Hypothalamus (tissue), 51 donors: ENCODE data around the gene SP3.

Experiments used
- DNase-seq, 51 donors: peaks; one replicate each; lab custom pipeline; 2025; lab: John Stamatoyannopoulos, UW

Gene SP3

DNA sequence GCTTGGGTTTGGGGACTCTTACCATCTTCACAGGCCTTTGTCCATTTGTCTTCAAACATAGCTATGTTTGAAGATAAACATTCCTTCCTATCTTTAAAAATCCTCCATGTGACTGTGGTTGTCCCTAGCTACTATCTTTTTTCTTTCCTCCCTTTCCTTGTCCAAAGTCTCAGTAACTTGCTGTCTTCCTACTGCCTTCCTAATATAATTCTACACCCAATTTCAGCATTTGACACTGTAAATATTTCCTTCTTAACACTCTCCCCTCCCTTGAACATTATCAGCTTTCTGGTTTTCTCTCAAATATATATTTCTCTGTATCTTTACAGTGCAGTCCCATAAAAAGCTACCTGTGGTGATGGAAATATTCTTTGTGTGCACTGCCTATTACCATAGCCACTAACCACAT, 5.3 kb upstream of the SP3 start:
- DNase-seq, result no peak

DNA sequence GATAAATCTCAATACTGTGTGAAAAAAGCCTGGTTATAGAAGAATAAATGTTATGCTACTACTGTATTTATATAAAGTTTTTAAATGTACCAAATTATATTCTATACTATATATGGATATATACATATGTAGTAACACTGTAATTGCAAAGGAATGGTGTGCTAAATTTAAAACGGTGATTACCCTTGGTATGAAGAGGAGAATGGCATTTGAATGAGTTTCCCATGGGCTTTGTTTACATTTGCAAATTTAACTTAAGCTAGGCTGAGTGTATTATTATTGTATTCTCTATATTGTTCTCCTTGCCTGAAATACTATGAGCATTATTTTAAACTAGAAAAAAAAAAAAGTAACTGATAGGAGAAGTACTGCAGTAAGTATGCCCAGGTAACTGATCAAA, 4.7 kb upstream of the SP3 start:
- no peak for DNase-seq

DNA sequence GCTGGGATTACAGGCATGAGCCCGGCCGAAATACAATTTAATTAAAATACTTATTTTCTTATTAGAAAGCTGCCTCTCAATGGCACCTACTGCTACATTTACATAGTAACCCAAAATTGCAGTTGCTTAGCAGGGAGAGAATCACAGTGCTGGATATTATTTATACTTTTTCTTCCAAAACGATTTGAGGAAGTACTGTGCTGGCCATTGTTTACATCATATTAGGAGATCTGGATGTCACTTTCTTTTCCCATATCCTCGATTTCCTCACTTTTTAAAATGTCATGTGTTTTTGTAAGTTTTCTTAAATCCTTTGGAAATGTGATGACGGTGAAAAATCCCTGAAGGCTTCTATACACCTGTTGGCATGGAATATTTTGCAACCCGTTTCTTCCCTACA, 3.4 kb upstream of the SP3 start:
- DNase-seq, result no peak

DNA sequence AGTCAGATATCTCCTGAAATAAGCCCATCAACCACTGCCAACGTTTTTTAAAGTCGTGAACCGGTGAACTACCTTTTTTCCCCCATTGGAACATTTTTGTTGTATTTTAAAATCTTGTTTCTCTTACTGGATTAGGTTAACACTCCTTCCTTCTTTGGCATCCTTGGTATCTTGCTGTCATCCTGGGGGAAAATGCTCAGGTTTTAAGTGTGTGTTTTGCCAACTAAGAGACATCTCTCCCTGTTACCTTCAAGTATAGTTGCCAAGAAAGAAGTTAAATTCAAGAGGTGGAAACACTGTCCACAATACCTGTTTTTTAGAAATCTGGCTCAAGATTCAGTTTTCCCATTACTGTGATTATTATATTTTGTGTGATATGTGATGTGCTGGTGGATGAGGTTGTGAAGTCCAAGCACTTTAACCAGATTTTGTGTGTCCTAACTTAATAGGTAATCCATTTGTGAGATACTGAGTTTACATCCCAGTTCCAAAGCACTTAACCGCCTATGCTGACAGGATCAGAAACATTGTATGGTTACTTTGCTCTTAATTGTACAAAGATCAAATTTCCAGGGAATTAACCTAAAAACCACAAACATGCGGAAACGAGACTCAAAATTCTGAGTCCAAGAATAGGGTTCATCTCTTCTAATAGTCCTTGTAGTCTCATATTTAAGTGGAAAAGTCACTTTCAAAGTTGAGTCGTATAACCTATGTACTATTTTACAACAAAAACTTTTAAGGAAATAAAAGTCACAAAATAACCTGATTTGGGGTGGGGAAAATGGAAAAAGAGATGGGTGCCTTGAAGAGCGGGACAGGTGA, 1.3 kb upstream of the SP3 start:
- DNase-seq, result no peak

DNA sequence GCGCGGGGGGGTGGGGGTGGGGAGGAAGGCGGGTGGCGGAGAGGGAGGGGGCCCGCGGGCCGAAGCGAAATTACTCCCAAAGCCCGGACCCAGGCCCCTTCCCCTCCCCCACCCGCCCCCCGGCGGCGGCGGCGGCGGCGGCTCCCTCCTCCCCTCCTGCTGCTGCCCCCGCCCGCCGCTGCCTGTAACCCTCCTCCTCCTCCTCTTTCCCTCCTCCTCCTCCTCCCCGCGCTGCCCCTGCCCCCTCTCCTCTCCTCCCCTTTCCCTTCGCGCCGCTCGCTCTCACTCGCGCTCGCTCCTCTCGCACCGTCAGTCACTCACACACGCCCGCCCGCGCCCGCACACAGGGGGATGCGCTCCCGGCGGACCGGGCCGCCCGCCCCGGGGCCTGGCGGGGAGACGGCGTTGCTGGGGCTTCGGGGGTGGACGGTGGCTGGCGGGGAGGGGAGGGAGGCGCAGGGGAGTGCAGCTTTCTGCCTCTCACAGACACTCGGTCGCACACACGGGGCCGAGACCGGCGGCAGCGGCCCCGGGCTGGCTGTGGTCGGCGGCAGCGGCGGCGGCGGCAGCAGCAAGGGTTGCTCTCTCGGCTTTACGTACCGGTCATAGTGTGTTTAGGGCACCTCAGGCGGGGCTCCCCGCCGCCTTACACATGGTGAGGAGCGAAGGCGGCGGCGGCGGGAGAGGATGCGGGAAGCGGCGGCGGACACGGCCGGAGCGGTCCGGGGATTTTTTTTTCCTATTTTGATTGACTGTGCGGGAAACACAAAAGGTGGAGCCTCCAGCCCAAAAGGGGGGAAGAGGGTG, 405 bp downstream of the SP3 start:
- DNase-seq, result peak in 50 of 51 donors; percentile 33 to 90 (median 78)

DNA sequence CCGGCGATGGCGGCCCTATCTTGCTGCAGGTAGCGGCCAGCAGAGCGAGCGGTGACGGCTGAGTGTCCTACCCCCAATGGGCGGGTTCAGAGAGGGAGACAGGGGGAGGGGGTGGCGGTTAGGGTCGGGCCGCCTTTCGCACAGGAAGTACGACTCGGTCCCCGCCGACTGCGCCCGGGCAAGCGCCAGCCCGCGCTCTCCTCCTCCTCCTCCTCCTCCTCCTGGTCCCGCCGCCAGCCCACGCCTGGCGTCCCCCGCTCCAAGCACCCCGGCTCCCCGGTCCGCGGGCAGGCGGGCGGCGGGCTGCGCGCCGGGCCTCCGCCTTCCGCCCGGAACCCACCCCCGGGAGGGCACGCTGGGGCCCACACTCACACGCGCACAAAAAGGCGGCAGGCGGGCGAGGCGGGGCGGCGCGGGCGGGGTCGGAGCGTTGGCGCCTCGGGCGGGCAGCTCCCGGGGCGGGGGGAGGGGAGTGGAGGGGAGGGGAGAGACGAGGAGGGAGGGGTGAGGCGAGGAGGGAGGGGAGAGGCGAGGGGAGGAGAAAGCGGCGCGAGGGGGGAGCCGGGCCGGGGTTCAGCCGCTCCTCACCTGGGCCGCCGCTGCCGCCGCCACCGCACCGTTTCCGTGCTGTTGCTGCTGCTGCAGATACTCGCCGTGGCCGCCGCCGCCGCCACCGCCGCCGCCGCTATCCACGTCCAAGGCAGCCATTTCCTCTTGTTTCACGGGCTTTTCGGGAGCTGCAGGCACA, 1.2 kb downstream of the SP3 start:
- peak; percentile 60 to 96 (median 89) for DNase-seq

DNA sequence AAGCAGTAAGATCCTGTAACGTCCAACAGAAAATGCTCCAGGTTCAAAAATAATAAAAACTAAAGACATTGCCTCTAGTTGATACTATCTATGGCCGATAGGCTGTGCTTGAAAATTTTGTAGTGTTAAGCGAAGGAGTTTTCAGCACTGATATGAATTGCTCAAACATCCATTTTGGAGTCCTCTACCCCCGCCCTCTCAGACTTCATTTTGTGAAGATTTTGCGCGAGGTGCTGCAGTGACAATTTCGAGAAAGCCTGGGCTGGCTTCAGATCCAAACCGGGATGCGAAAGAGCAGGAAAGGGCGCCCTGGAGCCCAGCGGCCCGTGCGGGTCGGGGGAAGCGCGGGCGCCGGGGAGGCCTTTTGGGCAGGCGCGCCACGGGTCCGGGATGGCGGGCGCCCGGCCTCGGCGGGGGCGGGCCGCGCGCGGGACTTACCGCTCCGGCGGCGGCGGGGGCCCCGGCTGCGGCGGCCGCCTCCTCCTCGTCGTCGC, 1.8 kb downstream of the SP3 start:
- DNase-seq, result peak in 17 of 51 donors; percentile 32 to 87 (median 56)

DNA sequence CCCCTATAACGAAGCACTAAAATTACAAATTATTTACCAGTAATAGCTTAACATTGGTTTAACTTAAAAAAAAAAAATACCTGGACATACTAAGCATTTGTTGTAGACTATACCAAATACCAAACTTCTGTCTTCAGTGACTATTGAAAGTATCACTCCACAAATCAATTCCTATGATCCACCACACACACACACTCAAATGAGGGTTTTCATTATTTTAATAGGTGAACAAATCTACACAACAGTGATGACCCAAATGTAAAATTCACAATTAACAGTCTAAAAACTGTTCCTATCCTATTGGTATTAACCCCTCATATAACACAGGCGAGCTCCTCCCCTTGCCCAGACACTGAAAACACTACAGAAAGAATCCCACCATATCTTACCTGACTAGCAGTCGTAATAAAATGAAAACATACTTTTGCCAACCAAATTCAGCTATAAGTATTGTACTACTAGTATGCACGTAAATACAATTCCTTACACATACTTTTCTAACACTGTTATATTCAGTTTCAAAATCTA, 2.5 kb downstream of the SP3 start:
- DNase-seq, result no peak

DNA sequence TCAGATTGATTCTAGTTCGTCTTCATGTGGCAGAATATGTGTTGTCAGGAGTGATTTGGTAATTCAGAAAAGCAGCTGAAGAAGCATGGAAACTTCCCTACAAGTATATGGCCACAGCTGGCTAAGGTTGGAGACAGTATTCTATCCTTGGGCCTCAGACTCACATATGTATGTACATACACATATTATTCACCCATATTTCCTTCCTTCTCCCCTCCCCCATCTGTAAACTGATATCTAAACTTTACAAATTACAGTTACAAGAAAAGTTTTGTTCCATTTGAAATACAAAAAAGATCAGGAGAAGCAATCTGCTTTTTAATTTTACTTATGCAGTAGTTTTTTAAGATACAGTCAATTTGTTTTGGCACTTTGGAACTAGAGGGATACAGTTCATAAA, 3.1 kb downstream of the SP3 start:
- DNase-seq, result no peak

DNA sequence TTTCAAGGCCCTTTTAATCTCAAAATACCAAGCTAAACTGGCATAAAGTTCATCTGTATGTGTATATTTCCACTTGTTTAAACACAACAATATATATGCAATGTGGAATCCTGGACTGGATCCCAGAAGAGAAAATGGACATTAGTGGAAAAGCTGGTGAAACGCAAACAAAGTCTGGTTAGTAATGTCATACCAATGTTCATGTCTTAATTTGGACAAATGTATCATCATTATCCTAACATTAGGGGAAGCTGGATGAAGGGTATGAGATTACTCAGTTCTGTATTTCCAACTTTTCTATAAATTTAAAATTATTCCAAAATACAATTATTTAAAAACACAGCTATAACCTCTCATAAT, 3.8 kb downstream of the SP3 start:
- no peak for DNase-seq

DNA sequence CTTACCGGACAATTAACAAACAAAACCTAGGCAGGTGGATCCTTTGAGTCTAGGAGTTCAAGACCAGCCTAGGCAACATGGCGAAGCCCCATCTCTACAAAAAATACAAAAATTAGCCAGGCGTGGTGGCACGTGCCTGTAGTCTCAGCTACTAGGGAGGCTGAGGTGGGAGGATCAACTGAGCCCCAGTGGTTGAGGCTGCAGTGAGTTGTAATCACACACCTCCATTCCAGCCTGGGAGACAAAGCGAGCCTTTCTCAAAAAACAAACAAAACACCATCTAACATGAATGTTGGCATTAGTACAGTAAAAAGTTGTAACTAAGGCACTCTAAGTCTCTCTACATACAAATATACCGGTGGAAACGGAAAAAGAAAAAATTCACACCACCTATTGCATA, 5.3 kb downstream of the SP3 start:
- DNase-seq, result no peak

DNA sequence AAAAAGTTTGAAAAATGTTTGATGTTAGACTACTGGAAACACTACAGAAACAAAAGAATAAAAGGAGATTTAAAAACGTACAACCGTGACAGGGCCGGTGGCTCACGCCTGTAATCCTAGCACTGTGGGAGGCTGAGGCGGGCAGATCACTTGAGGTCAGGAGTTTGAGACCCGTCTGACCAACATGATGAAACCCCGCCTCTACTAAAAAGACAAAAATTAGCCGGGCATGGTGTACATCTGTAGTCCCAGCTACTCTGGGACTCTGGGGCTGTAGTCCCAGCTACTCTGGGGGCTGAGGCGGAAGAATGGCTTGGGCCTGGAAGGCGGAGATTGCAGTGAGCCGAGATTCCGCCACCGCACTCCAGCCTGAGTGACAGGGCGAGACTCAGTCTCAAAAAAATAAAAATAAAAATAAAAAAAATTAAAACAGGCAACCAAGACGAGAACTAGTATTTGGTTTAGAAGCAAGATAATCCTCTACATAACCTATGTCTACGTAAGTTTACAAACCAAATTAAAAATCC, 5.8 kb downstream of the SP3 start:
- no peak for DNase-seq

DNA sequence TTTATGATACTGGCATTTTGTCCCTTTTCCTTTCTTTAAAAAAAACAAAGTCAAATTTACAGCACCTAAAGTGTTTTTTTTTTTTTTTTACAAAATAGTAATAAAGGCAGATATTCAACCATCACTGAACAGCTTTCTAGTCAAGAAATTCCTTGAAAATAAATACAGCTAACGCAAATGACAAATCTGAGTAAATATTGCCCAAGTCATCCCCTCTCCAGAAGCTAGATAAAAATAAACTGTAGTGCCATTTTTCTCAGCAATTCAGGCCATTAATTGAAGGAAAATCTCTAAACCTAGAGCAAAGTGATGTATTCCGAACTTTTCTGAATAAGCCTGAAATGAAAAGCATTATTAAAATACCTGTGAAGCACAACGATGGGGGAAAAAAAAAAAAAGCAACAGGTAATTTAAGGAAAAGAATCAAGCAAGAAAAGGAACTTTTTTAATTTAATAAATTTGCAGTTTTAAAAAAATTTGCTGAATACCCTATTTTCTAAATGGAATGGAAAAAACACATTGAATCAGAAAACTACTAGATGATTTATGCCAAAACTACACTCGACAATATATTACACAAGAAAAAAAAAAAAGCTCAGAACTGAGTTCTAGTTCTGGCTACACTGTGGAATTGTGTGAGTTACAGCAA, 6.9 kb downstream of the SP3 start:
- no peak for DNase-seq

DNA sequence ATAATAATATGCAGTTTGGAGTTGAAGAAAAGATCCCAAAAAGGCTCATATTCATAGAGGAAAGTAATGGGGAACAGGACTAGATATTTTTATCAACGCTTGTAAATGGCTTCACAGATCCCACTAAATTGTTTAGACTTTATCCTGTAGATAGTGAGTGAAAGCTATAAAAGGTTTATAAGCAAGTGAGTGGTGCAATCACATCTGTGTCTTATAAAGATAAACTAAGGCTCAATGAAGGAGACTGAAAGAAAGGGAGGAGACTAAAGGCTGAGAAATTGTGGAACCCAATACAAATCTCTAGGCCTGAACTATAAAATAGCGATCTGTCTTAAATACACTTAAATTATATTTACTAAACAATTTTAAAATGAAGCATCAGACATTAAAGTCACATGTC, 7.7 kb downstream of the SP3 start:
- DNase-seq, result no peak

DNA sequence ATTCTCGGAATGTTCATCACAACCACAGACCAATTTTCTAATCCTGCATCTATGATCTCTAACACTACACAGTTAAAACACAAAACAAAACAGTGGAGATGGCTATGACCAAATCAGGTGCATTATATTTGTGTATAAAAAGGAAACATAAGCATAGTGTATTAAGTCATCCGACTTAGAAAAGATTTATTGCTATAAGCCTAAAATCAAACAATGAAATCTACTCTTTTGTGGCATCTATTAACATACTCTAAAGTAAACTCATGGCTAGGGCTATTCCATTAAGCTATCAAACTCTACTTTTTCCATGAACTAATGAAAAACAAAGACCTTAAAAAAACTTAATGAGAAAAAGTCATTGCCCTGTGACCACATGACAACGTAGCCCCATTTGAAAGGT, 8.7 kb downstream of the SP3 start:
- DNase-seq, result no peak

DNA sequence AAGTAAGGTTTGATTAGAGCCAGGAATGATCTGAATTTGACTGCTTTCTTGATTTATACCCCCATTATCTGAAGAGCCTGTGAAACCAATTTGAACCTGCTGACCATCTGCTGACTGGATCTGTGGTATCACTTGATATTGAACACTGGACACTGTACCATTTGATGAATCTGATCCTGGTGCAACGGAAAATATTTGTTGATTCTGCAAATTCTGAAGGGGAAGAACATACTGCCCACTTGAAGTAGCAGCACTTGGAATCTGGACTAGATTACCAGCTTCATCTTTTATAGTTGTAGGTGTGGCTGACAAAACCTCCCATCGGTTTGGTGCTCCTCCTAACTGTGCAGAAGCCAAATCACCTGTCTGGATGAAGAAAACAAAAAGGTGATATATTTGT, 9.3 kb downstream of the SP3 start:
- DNase-seq, result no peak

DNA sequence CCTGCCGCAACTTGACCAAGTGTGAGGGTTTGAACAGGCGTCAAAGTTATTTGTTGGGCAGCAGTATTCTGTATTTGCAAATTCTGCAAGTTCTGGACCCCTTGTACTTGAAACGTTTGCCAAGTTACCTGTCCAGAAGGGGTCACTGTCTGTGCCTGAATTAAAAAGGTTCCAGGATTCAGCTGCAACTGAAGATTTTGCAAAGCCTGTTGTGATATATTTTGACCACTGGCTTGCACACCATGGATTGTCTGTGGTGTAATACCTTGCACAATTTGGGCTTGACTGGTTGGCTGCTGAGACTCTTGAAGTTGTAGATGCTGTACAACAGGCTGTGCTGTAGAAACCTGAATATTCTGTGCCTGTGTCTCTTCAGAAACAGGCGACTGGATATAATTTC, 10.2 kb downstream of the SP3 start:
- DNase-seq, result no peak

DNA sequence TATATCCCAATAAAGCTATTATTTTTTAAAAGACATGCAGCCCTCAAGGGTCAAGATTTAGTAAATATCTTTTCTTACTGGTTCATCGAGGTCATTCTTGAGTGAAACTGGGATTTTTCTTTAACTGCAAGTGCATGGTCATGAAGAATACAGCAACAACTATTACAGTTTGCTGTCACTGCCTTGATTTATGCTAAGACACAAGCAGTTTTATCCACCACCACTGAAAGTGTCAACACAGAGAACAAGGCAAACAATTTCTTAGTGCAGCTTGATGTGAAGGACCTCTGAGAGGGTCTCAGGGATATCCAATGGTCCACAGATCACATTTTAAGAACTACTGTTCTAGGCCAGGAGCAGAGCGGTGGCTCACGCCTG, 12.1 kb downstream of the SP3 start:
- no peak for DNase-seq

DNA sequence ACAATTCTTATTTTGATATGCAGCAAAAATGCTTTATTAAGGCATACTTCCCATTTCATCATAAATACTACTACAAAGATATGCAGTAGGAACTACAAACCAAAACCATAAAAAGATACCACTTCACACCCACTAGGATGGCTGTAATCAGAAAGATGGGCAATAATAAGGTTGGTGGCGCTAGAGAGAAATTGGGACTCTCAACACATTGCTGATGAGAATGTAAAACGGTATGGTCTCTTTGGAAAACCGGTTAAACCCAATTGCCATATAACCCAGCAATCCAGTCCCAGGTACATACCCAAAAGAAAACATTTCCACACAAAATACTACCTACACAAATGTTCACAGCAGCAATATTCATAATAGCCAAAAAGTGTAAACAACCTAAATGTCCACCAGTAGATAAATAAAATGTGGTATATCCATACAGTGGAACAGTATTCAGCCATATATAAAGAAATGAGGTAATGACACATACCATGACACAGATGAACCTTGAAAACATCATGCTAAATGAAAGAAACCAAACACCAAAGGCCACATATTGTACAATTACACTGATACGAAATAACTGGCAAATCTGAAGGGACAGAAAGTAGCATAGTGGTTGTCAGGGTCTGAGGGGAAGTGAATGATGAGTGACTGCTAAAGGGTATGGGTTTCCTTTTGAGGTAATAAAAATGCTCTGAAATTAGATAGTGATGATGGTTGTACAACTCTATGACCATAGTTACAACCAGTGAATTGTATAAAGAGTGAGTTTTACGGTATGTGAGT, 12.7 kb downstream of the SP3 start:
- no peak for DNase-seq

DNA sequence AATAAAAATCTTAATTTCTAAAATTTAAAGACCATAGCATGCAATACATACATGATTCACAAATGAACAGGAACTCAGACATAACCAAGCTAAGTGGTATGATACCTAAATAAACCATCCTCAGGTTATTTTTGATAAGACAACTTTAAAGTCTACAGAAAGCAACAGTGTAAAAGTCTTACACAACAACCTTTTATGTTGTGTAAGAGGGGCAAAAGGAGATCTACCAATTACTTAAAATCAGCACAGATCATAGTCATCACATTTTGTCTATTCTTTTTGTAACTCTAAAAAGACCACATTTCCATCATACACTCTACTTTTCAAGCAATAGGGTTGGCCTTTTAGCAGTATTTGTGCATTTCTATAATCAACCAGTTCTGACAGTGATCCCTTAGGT, 16.3 kb downstream of the SP3 start:
- no peak for DNase-seq
